Muscle layer of colon (tissue), 2 donors: ENCODE measurements around the gene ZIC4.

Source experiments
- H3K27ac ChIP-seq: one replicate; pipeline ENCODE4 v1.7.0; 2013; ENCODE audit warnings: low read depth, mild to moderate bottlenecking, low read length, moderate library complexity
- H3K27me3 ChIP-seq, 2 donors: one replicate each; pipeline ENCODE4 v1.7.0; 2013; ENCODE audit warnings: low read length in 2 of 2, mild to moderate bottlenecking in 2 of 2; ENCODE audit not compliant: insufficient read depth in 2 of 2, control insufficient read depth in 1 of 2
- H3K36me3 ChIP-seq: one replicate; pipeline ENCODE4 v1.7.0; 2013; ENCODE audit warnings: mild to moderate bottlenecking, low read length; ENCODE audit not compliant: insufficient read depth
- H3K4me1 ChIP-seq: one replicate; pipeline ENCODE4 v1.7.0; 2013; ENCODE audit warnings: mild to moderate bottlenecking, low read length; ENCODE audit not compliant: insufficient read depth
- H3K4me3 ChIP-seq, 2 donors: one replicate each; pipeline ENCODE4 v1.7.0; 2013; ENCODE audit warnings: low read length in 2 of 2, low read depth in 1 of 2, mild to moderate bottlenecking in 1 of 2, moderate library complexity in 1 of 2
- H3K9ac ChIP-seq: one replicate; pipeline ENCODE4 v1.7.0; 2013; ENCODE audit warnings: low read length
- H3K9me3 ChIP-seq: one replicate; pipeline ENCODE4 v1.7.0; 2013; ENCODE audit warnings: mild to moderate bottlenecking, low read length
- donor health status: abdominal sarcoma.
- donor health status: Adenocarcinoma of cecum.

The ZIC4 gene

GRCh38 chr3:147351301-147351700 is 55.0 kb downstream of the ZIC4 start:
- Histone ChIP-seq H3K9ac (no peak overlapping the region), H3K27ac (no peak overlapping the region), H3K9me3 (peaks cover 6% of the 10 kb centered on the region), H3K4me1 (no peaks in the 10 kb centered on the region), H3K36me3 (no peaks in the 10 kb centered on the region), H3K4me3 (no peak overlapping the region), H3K27me3 (peaks cover 24 to 34% of the 10 kb centered on the region in 2 donors)

DNA sequence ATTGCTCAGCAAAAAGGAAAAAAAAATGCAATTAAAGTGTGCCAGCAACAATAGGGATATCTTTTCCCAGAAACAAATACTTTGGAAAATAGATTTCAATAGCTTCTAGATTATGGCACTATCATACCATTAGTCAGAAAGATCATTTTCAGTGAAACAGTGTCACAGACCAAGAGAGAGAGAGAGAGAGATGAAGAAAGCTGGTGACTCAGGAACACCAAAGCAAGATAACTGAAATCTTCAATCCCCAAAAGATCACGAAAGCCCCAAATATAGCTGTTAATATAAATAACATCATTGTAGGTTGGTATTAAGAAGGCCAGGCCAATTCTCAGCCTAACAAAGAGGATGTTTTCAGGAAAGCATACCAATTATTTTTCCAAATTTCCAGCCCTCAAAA is 57.4 kb downstream of the ZIC4 start:
- Histone ChIP-seq H3K27me3 (peaks cover 5 to 11% of the 10 kb centered on the region in 2 donors), H3K4me3 (no peak overlapping the region)

DNA sequence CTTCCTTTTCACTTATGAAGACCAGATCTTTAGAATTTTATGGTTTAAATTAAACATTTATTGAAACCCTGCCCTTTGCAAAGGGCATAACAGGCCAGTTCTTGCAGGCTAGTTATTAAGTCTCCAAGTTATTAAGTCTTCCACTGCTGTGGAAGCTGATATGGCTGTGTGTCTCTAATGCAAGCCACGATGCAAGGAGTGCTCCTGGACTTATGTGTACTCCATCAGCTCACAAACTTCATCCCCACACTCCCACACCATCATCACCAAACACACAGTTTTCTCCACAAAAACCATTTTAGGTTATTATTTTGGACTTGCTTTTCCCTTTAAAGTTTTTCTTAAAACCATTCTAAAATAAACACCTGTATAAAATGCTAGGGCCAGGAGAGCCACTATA is 62.4 kb downstream of the ZIC4 start:
- Histone ChIP-seq H3K9ac (no peak overlapping the region), H3K27me3 (no peaks in the 10 kb centered on the region), H3K4me1 (no peaks in the 10 kb centered on the region), H3K27ac (no peak overlapping the region), H3K4me3 (no peak overlapping the region), H3K36me3 (no peaks in the 10 kb centered on the region), H3K9me3 (no peaks in the 10 kb centered on the region)

More for the DNA sequence above, 57.4 kb downstream of the ZIC4 start:
- H3K27ac ChIP-seq: no peak overlapping the region
- H3K36me3 ChIP-seq: no peaks in the 10 kb centered on the region
- no peaks in the 10 kb centered on the region for H3K4me1 ChIP-seq
- no peaks in the 10 kb centered on the region for H3K9me3 ChIP-seq
- H3K9ac ChIP-seq: no peak overlapping the region

GRCh38 chr3:147341727-147342126 is 64.6 kb downstream of the ZIC4 start:
- H3K9me3 ChIP-seq: no peaks in the 10 kb centered on the region
- no peak overlapping the region for H3K27ac ChIP-seq
- H3K27me3 ChIP-seq: no peaks in the 10 kb centered on the region

DNA sequence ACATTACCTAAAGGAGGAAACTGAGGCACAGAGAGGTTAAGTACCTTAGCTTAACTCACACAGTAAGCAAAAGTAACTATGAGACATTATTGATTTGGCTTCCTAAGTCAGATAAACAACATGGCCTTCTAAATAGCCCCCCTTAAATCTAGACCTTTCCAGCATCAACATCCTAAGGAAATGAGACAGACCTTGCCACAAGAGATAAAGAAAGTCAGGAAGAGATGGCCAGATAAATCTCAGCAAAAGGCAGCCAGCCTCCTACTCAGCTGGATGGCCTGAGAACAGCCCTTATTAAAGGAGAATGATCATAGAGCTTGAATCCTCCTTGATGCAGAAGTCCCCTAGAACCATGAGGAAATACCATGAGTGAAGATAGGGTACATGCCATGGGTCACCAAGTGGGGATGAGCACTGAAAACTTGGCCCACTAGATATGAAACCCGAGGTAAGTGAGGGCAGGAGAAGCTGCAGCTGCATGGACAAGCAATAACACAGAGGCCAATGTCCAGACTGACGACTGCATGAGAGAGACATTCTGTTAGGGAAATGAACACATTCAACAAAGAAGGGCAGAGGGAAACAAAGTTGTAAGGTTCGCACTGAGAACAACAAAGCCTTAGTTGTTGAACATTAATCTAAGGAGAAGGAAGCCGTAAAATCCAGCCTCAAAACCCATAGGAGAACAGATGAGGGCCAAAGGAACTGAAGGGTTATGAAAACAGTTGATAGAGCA is 69.6 kb downstream of the ZIC4 start:
- Histone ChIP-seq H3K27me3 (no peaks in the 10 kb centered on the region), H3K27ac (no peak overlapping the region), H3K4me1 (no peaks in the 10 kb centered on the region), H3K9me3 (no peaks in the 10 kb centered on the region), H3K4me3 (no peak overlapping the region), H3K9ac (no peak overlapping the region), H3K36me3 (no peaks in the 10 kb centered on the region)

More at GRCh38 chr3:147341727-147342126, 64.6 kb downstream of the ZIC4 start:
- Histone ChIP-seq H3K4me3 (no peak overlapping the region), H3K4me1 (no peaks in the 10 kb centered on the region), H3K9ac (no peak overlapping the region), H3K36me3 (no peaks in the 10 kb centered on the region)
